Stimulated activated CD4-positive, alpha-beta T cell treated with anti-CD3 and anti-CD28 coated beads, TNF-alpha, amount 100 ng/mL, for 24 hours (primary cell): ENCODE measurements around the gene UCHL1.
"Not testable (repeated sequence)": the region's sequence is repeated elsewhere in the genome, so short reads cannot be mapped to it uniquely, and the experiment has no call there.

ENCODE experiments used
- DNase-seq, 3 experiments: peaks; one replicate each; pipeline ENCODE4 v3.0.0-alpha.2; 2020; ENCODE audit warnings: low read depth in 3 of 3

Gene UCHL1

GRCh38 chr4:41236508-41236907 lies 20.2 kb upstream of the UCHL1 start:
- DNase-seq: no peak

DNA sequence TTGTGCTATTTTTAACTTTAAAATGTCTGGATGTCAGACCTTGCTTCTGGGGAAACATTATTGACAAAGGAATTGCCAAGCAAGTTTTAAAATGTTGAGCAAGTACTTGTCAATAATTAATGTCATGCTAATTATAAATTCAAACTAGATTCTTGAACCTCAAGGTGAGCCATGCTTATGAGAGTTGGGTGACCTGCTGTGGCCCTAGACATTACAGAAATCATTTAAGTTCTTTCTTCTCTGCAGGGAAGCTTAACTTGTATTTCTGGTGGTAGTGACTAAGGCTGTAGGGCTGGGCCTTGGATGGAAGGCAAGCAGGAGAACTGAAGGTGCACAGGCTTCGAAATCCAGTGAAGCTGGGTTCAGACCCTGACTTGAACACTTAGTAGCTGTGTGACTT lies 14.8 kb upstream of the UCHL1 start:
- DNase-seq: no peak

GRCh38 chr4:41245983-41246382 lies 10.7 kb upstream of the UCHL1 start:
- no peak for DNase-seq

- DNase-seq: no peak
These were observed 493 bp upstream of the UCHL1 start for GRCh38 chr4:41256131-41256739.

GRCh38 chr4:41257257-41257901 lies 651 bp downstream of the UCHL1 start:
- peak in 2 of 3 experiments; percentile 22 to 37 for DNase-seq

DNA sequence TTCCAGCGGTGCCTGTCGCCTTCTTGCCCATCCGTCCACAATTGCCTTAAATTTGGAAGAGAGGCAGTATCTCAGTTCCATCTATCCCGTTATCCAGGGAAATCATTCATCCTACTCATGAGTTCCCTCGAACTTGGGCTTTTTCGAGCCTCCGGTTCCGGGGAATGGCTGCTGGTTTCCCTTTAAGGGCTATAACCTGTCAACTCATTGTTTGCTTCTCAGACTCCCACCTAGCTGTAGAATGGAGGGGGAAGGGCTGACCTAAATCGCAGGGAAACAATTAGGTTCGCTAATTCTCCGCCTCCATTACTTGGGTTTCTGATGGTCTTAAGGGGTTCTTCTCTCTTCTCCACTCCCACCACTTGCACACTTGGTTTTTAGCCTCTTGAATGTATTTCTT lies 1.2 kb downstream of the UCHL1 start:
- no peak for DNase-seq

- no peak for DNase-seq
These were observed 2.1 kb downstream of the UCHL1 start for GRCh38 chr4:41258783-41259182.

GRCh38 chr4:41260116-41260733 lies 3.5 kb downstream of the UCHL1 start:
- DNase-seq: no peak

DNA sequence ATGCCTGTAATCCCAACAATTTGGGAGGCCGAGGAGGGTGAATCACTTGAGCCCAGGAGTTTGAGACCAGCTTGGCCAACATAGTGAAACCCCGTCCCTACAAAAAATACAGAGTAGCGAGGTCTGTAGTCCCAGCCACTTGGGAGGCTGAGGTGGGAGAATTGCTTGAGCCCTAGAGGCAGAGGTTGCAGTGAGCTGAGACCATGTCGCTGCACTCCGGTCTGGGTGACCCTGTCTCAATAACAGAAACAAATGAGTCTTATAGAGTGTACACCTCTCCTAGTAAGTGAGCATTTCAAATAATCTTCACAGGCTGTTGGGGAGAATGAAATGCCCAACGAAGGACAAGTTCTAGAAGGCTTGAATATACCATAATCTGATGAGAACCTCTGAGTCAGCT lies 5.5 kb downstream of the UCHL1 start:
- DNase-seq: no peak

DNA sequence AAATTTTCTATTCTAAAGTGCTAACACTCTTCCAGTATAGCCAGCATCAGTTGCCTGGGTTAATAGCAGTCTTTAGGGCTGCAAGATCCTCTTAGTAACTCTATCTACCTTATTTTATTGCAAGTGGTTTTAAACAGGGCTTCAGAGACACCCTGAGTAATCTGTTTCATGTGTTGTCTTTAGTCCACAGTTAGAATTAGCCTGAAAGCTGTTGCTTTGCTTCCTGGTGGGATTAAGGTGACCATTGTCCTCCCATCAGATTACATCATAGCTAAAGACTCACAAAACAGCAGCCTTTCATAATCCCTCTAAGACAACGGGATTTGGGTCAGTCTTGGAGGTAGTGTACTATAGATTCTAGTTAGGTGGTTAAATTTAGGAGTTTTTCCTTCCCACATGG lies 7.5 kb downstream of the UCHL1 start:
- no peak for DNase-seq

DNA sequence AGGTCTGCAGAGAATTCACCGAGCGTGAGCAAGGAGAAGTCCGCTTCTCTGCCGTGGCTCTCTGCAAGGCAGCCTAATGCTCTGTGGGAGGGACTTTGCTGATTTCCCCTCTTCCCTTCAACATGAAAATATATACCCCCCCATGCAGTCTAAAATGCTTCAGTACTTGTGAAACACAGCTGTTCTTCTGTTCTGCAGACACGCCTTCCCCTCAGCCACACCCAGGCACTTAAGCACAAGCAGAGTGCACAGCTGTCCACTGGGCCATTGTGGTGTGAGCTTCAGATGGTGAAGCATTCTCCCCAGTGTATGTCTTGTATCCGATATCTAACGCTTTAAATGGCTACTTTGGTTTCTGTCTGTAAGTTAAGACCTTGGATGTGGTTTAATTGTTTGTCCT lies 11.3 kb downstream of the UCHL1 start:
- DNase-seq: no peak

- DNase-seq: no peak
These were observed 12.2 kb downstream of the UCHL1 start for GRCh38 chr4:41268721-41269517.

DNA sequence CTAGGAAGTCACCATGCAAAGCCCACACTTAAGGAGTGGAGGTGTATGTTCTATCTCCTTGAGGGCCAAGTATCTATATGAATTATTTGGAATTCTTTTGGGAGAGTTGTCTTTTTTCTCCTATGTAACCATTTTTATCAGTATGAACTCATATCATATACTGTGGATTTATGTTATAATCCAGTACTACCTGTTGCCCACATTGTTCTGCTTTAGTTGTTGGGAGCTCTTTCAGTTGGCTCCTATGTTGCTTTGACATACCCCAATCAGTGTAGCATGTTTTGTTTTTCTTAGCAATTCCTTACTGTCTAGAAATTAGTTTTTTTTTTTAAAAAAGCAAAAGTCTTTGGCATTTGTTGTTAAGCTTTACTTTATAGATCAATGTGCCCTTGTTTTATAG lies 13.0 kb downstream of the UCHL1 start:
- DNase-seq: no peak

DNA sequence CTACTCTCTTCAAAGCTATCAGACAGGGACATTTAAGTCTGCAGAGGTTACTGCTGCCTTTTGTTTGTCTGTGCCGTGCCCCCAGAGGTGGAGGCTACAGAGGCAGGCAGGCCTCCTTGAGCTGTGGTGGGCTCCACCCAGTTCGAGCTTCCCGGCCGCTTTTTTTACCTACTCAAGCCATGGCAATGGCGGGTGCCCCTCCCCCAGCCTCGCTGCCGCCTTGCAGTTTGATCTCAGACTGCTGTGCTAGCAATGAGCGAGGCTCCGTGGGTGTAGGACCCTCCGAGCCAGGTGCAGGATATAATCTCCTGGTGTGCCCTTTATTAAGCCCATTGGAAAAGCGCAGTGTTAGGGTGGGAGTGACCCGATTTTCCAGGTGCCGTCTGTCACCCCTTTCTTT lies 19.2 kb downstream of the UCHL1 start:
- DNase-seq: not testable (repeated sequence)

DNA sequence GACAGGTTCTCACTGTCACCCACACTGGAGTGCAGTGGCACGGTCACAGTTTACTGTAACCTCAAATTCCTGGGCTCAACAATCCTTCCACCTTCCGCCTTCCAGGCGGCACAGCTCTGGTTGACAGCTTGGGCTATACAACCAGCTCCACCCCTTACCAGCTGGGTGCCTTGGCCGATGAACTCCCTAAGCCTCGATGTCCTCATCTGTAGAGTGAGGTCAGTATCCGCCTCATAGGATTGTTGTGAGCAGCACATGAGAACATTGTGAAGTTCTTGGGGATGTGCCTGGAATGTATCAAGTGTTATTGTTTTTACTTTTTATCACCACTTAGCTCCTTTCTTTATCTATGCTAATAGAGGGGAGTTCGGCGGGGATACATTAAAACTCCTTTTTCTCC lies 23.3 kb downstream of the UCHL1 start:
- DNase-seq: no peak

- DNase-seq: peak in 1 of 3 experiments; percentile 18
These were observed 24.4 kb downstream of the UCHL1 start for GRCh38 chr4:41281038-41281634.

- DNase-seq: no peak
These were observed 25.6 kb downstream of the UCHL1 start for GRCh38 chr4:41282366-41282765.

GRCh38 chr4:41285202-41285863 lies 28.6 kb downstream of the UCHL1 start:
- no peak for DNase-seq

GRCh38 chr4:41285864-41286235 lies 29.1 kb downstream of the UCHL1 start:
- DNase-seq: no peak

- DNase-seq: no peak
These were observed 30.3 kb downstream of the UCHL1 start for GRCh38 chr4:41287005-41287404.

GRCh38 chr4:41287852-41288251 lies 31.1 kb downstream of the UCHL1 start:
- DNase-seq: no peak

- no peak for DNase-seq
These were observed 31.5 kb downstream of the UCHL1 start for GRCh38 chr4:41288254-41288653.
